OCI-LY1 (cell line): ENCODE data around the gene C16orf89.
"Not testable (repeated sequence)": the region's sequence is repeated elsewhere in the genome, so short reads cannot be mapped to it uniquely, and the experiment has no call there.

Experiments used
- CTCF ChIP-seq: fragments of 200-600 bp; sonication (generic), shearing (Covaris generic); IDR thresholded peaks from 2 replicates; pipeline ENCODE4 v1.5.1; 2017; ENCODE audit warnings: mild to moderate bottlenecking, antibody characterized with exemption, low read length, moderate library complexity, mixed read lengths
- EZH2 ChIP-seq: fragments of 200-600 bp; sonication (generic), shearing (Covaris generic); IDR thresholded peaks from 2 replicates; pipeline ENCODE4 v1.8.0; 2017; ENCODE audit warnings: borderline replicate concordance, mixed run types, mild to moderate bottlenecking, antibody characterized with exemption, low read length, moderate library complexity, mixed read lengths

DNA sequence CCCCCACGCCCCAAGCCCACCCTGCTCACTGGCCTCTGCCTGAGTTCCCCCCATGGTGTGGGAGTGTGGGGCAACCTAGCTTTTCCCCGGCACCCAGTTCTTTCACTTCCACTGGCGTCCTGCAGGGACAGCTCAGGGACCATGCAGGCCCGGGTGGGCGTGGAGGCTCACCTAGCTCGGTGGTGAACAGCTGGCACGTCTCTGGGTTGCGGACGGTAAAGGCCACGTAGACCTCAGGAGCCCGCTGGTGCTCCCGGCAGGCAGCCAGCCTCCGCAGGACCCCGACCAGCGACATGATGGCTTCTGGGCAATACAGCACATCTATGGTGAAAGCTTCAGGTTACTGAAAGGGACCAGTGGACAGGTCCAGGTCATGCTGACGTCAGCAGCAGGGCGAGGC lies 23.2 kb upstream of the C16orf89 start:
- TF ChIP-seq CTCF, EZH2: not testable (repeated sequence)
